ENCODE results near the gene DCC. TPM values are rescaled to one million over a fixed set of nuclear protein-coding genes. Genes with fewer than 3 reads are reported as not detected.
A peak's percentile ranks its signal among the peaks of the same experiment; 100 is the strongest.

Gene DCC
- total RNA-seq, 1 experiment from 2014 or later = not detected

DNA sequence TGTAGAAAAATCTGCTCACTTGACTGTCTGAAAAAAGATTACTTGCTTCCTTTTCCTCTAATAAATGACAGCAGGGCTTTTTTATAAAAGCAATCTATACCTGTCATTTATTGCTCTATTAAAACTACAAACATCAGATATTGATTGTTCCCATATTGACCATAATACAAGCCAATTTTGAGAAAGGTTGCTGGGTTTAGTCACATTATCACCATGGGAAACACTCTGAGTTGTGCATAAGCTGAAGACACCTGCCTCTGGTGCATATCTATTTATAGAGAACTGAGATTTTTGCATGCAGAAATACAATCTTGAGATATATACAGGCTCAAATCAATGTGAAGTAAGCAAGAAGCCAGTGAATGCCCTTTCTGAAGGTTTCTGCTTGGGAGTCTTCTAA, 853.9 kb downstream of the DCC start:
- no peak overlapping the region for H3K4me3 Mint-ChIP-seq (ENCODE audit: unreplicated experiment)
- H3K27ac Mint-ChIP-seq (ENCODE audit: low read depth, unreplicated experiment) = no peak overlapping the region
- no peak for DNase-seq (ENCODE audit: unreplicated experiment)
- H3K27me3 Mint-ChIP-seq (ENCODE audit: insufficient read depth, unreplicated experiment) = no peaks in the 10 kb centered on the region
- TF ChIP-seq, protein P1, sequence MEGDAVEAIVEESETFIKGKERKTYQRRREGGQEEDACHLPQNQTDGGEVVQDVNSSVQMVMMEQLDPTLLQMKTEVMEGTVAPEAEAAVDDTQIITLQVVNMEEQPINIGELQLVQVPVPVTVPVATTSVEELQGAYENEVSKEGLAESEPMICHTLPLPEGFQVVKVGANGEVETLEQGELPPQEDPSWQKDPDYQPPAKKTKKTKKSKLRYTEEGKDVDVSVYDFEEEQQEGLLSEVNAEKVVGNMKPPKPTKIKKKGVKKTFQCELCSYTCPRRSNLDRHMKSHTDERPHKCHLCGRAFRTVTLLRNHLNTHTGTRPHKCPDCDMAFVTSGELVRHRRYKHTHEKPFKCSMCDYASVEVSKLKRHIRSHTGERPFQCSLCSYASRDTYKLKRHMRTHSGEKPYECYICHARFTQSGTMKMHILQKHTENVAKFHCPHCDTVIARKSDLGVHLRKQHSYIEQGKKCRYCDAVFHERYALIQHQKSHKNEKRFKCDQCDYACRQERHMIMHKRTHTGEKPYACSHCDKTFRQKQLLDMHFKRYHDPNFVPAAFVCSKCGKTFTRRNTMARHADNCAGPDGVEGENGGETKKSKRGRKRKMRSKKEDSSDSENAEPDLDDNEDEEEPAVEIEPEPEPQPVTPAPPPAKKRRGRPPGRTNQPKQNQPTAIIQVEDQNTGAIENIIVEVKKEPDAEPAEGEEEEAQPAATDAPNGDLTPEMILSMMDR (IDR thresholded peaks at IDR 0.05; ENCODE audit: unreplicated experiment) = no peak
- CTCF ChIA-PET = no interaction called here
- POLR2A ChIA-PET = no interaction called here
- H3K36me3 Mint-ChIP-seq (ENCODE audit: insufficient read depth, unreplicated experiment) = no peaks in the 10 kb centered on the region
- no peaks in the 10 kb centered on the region for H3K4me1 Mint-ChIP-seq (ENCODE audit: insufficient read depth, unreplicated experiment)
- intact Hi-C loops (cut with micrococcal nuclease) = no loop called here
- no TSS peak for BruUV-seq (replicated peaks)
- H3K9me3 Mint-ChIP-seq (ENCODE audit: unreplicated experiment) = peaks cover 18% of the 10 kb centered on the region

DNA sequence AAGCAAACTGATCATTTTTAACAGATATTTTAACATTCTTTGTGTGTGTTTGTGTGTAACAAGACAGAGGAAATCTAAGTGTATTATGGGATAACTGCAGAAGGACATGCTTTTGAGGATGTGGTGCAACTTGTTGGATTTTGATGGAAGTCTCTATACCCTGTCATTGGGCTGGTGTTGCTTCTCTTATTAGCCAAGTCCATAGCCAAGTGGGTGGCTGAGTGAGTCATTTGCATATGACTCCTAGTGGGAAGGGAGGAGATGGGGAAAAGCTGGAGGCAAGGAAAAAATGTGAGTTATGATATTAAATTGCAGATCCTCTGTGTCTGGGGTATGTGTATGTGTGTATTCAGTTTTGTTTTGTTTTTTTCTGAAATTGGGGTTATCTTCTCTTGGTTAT, 879.9 kb downstream of the DCC start:
- no peaks in the 10 kb centered on the region for H3K27me3 Mint-ChIP-seq (ENCODE audit: insufficient read depth, unreplicated experiment)
- DNase-seq (ENCODE audit: unreplicated experiment) = peak; percentile 23
- no TSS peak for BruUV-seq (replicated peaks)
- TF ChIP-seq, protein P1 (IDR thresholded peaks at IDR 0.05; ENCODE audit: unreplicated experiment) = no peak
- ChIA-PET POLR2A (no interaction called here), CTCF (no interaction called here)
- intact Hi-C loops (cut with micrococcal nuclease) = no loop called here
- H3K36me3 Mint-ChIP-seq (ENCODE audit: insufficient read depth, unreplicated experiment) = no peaks in the 10 kb centered on the region
- H3K4me1 Mint-ChIP-seq (ENCODE audit: insufficient read depth, unreplicated experiment) = no peaks in the 10 kb centered on the region
- peaks cover 11% of the 10 kb centered on the region for H3K9me3 Mint-ChIP-seq (ENCODE audit: unreplicated experiment)
- H3K27ac Mint-ChIP-seq (ENCODE audit: low read depth, unreplicated experiment) = no peak overlapping the region
- no peak overlapping the region for H3K4me3 Mint-ChIP-seq (ENCODE audit: unreplicated experiment)

DNA sequence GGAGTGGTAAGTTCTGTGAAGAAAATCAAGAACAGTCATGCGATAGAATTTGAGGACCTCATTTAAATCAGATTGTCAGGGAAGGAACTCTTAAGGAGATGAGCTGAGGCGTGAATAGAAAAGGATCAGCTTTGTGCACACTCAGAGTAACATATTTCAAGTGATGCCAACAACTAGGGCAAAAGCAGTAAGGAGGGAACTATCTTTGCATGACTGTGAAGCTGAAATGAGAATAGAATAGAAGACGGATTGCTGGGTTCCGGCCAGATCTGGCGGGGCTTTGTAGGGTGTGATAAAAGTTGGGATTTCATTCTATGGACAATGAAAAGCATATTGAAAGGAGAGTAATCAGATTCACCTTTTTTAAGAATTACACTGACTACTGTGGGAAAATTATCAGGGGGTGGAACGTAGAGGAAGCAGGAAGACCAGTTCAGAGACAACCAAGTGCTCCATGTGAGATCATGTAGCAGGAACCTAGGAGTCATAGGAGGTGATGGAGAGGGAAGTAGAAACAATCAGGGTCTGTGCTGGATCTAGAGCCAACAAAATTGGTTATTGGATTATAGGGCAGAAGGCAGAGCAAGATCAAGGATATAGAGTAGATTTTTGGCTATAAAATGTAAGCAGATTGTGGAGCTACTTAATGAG, 884.3 kb downstream of the DCC start:
- DNase-seq (ENCODE audit: unreplicated experiment) = no peak
- no peak overlapping the region for H3K27ac Mint-ChIP-seq (ENCODE audit: low read depth, unreplicated experiment)
- no peaks in the 10 kb centered on the region for H3K27me3 Mint-ChIP-seq (ENCODE audit: insufficient read depth, unreplicated experiment)
- intact Hi-C loops (cut with micrococcal nuclease) = no loop called here
- ChIA-PET CTCF (no interaction called here), POLR2A (no interaction called here)
- H3K9me3 Mint-ChIP-seq (ENCODE audit: unreplicated experiment) = peaks cover 10% of the 10 kb centered on the region
- no TSS peak for BruUV-seq (replicated peaks)
- H3K4me1 Mint-ChIP-seq (ENCODE audit: insufficient read depth, unreplicated experiment) = no peaks in the 10 kb centered on the region
- H3K36me3 Mint-ChIP-seq (ENCODE audit: insufficient read depth, unreplicated experiment) = no peaks in the 10 kb centered on the region
- TF ChIP-seq, protein P1 (IDR thresholded peaks at IDR 0.05; ENCODE audit: unreplicated experiment) = no peak
- H3K4me3 Mint-ChIP-seq (ENCODE audit: unreplicated experiment) = no peak overlapping the region

DNA sequence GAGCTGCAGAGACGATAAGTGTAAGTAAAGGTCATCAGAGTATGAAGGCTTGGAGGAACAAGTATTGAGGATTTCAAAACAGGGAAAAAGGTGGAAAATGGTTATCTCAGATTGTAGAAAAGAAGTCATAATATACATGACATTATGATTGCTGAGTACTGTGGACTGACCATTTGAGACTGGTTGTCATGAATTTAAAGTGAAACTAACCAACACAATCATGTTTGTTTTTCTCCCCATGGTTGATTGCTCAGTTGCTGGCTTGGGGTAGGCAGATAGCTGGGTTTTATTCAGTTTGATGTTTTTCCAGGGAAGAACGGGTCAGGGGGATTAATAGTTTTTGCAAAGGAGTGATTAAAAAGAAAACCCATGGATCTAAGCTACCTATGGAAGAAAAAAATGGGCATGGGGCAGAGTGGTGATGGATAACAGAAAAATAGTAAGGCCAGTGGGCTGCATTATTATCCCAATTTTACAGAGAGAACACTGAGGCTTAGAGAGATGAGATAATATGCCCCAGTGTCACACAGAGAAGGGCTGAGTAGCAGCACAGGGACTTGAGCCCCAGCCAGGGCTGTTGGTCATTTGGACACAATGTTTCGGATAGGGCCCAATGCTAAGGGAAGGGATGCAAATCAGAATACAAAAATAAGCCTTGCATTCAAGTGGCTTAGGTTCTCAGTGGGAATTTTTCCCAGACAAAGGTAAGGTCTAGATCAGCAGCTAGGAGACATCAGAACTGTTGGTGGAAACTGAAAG, 885.7 kb downstream of the DCC start:
- intact Hi-C loops (cut with micrococcal nuclease) = no loop called here
- BruUV-seq (replicated peaks) = no TSS peak
- Mint-ChIP-seq H3K36me3 (ENCODE audit: insufficient read depth, unreplicated experiment) (no peaks in the 10 kb centered on the region), H3K27ac (ENCODE audit: low read depth, unreplicated experiment) (no peak overlapping the region), H3K9me3 (ENCODE audit: unreplicated experiment) (no peaks in the 10 kb centered on the region), H3K27me3 (ENCODE audit: insufficient read depth, unreplicated experiment) (no peaks in the 10 kb centered on the region), H3K4me1 (ENCODE audit: insufficient read depth, unreplicated experiment) (no peaks in the 10 kb centered on the region), H3K4me3 (ENCODE audit: unreplicated experiment) (no peak overlapping the region)
- POLR2A ChIA-PET = no interaction called here
- CTCF ChIA-PET = interaction anchor here (0.6 to 0.7 kb wide), 2 partner anchors 72 to 92 kb away, joined by 3 read pairs; no protein-coding TSS in a partner anchor
- DNase-seq (ENCODE audit: unreplicated experiment) = no peak
- TF ChIP-seq, protein P1 (IDR thresholded peaks at IDR 0.05; ENCODE audit: unreplicated experiment) = no peak

Measured in MCF 10A (cell line).